ENCODE measurements around the gene LRTM2.

DNA sequence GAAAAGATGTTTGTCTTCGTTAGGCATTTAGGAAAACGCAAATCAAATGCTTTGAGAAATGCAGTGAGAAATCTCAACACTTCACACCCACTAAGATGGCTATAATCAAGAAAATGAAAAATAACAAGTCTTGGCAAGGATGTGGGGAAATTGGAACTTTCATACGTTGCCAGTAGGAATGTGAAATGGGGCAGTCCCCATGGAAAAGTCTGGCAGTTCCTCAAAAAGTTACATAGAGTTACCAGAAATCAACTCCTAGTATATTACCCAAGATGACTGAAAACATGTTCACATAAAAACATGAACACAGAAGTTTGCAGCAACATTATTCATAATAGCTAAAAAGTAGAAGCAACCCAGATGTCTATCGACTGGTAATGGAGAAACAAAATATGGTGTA, 41.5 kb upstream of the LRTM2 start:
- TF ChIP-seq EZH2 (IDR thresholded peaks at IDR 0.05; ENCODE audit: borderline replicate concordance, low read length), result no peak
- TF ChIP-seq, protein P1, sequence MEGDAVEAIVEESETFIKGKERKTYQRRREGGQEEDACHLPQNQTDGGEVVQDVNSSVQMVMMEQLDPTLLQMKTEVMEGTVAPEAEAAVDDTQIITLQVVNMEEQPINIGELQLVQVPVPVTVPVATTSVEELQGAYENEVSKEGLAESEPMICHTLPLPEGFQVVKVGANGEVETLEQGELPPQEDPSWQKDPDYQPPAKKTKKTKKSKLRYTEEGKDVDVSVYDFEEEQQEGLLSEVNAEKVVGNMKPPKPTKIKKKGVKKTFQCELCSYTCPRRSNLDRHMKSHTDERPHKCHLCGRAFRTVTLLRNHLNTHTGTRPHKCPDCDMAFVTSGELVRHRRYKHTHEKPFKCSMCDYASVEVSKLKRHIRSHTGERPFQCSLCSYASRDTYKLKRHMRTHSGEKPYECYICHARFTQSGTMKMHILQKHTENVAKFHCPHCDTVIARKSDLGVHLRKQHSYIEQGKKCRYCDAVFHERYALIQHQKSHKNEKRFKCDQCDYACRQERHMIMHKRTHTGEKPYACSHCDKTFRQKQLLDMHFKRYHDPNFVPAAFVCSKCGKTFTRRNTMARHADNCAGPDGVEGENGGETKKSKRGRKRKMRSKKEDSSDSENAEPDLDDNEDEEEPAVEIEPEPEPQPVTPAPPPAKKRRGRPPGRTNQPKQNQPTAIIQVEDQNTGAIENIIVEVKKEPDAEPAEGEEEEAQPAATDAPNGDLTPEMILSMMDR (conservative IDR thresholded peaks at IDR 0.05 in 1 of 2, IDR thresholded peaks at IDR 0.05 in 1 of 2; ENCODE audit: extremely low read depth in 1 of 2, insufficient read depth in 1 of 2, low read depth in 1 of 2, low read length in 2 of 2), result no peak

All from mammary epithelial cell (primary cell).